NK-92 (cell line): Measurements from ENCODE around the gene DPP9.

Experiments used
- DNase-seq: peaks from one replicate; lab custom pipeline; 2025; ENCODE audit not compliant: unreplicated experiment; lab: John Stamatoyannopoulos, UW

The DPP9 gene

DNA sequence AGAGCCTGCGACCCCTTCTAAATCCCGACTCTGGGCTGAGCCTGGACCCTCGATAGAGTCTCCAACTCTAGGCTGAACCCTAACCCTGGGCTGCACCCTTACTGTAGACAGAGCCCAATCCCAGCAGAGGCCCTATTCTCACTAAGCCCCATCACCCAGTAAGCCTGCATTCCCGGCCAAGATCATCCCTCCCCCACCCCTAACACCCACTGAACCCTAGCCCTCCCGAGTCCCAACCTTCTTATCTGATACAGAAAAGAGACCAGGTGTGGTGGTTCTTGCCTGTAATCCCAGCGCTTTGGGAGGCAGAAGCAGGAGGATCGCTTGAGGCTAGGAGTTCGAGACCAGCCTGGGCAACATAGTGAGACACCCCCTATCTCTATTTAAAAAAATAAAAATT lies 86.9 kb downstream of the DPP9 start:
- no peak for DNase-seq

DNA sequence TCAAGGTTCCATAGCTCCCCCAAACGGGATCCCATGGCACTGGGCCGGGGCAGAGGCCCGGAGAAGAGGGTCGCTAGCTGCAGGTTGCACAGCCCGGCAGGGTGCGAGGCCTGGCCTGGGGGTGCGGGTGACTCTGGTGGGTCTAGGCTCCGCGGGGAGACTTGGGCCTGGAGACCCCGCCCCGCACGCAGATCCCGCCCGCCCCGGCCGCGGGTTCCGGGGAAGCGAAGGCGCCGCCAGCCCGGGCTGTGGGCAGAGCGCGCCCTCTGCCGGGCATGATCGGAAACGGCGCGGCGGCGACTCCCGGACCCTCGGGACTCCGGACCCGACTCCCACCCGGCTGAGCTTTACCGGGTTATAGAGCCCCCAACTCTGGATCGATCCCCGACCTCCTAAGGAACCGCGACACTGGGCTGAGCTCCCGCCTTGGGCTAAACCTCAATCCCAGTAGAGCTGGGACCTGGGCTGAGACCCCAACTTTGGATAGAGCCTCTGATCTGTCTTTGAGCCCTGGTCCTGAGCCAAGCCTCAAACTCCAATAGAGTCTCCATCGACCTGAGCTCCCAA lies 87.4 kb downstream of the DPP9 start:
- DNase-seq = no peak

DNA sequence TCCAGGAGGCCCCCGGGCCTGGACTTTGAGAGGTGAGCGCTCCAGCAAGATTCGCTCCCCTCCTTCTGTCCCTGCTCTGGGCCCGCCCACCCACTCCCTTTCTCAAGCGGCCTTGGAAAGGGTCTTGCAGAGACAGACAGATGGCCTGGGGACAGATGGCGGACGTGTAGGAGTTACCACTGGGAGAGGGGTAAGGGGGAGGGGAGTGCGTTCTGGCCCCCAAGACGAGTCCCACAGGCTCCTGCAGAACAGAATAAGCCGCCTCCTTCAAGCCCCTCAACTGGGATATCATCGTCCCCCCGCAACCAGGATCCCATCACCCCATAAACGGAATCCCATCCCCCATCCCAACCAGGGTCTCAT lies 87.9 kb downstream of the DPP9 start:
- no peak for DNase-seq

DNA sequence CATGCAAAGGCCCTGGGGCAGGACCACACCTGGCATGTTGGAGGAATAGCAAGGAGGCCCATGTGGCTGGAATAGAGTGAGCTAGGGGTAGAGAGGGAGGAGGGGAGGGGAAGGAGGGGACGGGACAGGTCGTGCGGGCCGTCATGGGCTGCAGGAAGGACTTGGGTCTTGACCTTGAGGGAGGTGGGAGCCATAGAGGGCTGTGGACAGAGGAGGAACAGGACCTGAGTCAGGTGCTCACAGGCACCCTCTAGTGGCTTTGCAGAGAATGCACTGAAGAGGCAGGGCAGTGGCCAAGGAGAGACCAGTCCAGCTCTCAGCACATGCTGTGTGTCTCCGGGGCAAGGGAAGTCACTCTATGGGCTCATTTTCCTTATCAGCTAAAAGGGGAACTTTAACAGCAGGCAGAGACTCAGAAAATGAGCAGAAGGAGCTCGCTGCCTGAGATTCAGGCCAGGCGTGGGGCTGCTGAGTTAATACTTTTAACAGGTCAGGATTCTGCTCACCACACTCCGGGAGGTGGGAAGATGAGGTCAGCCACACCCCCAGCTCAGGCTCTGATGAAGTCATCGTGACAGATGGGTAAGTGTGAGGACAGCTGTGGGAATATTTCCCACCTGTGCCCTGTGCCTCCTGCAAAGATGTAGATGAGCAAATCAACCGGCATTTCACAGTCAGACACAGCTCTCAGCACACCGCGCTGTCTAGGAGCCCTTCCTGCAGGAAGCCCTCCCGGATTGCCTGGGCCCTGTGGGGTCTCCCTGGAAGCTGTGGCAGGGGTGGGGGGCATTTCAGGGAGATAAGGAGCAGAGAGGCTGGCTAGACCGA lies 90.3 kb downstream of the DPP9 start:
- DNase-seq = no peak
